ENCODE data around the gene CPA1.

CPA1 gene

GRCh38 chr7:130409067-130409711, 28.9 kb downstream of the CPA1 start:
- H3K4me1 ChIP-seq (ENCODE audit: control insufficient read depth, low read depth, low read length), result no peaks in the 10 kb centered on the region
- no peak overlapping the region for H3K4me3 ChIP-seq (ENCODE audit: low read length)
- H3K36me3 ChIP-seq (ENCODE audit: control insufficient read depth, low read depth, low read length), result no peaks in the 10 kb centered on the region
- H3K9me3 ChIP-seq (ENCODE audit: control insufficient read depth, low read depth, low read length), result no peaks in the 10 kb centered on the region
- H3K27ac ChIP-seq (ENCODE audit: low read length), result no peak overlapping the region
- H3K9ac ChIP-seq (ENCODE audit: low read length), result no peak overlapping the region
- H3K27me3 ChIP-seq (ENCODE audit: control insufficient read depth, insufficient read depth, low read length), result no peaks in the 10 kb centered on the region

DNA sequence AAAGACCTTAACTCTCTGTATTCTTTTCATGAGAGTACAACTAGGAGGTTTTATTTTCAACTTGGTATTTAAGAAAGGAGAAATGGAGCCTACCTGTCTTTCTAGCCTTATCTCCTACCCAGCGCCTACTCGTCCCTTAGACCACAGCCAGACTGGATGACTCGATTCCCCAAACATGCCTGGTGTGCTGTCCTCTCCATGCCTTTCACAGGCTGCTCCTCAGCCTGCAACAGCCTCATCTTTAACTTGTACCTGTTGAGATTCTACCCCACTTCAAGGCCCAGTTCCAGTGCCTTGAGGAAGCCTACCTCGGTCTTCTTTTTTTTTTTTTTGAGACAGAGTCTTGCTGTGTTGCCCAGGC, 29.4 kb downstream of the CPA1 start:
- H3K27me3 ChIP-seq (ENCODE audit: control insufficient read depth, insufficient read depth, low read length), result no peaks in the 10 kb centered on the region
- H3K9ac ChIP-seq (ENCODE audit: low read length), result no peak overlapping the region
- H3K4me1 ChIP-seq (ENCODE audit: control insufficient read depth, low read depth, low read length), result no peaks in the 10 kb centered on the region

GRCh38 chr7:130410868-130411541, 30.7 kb downstream of the CPA1 start:
- H3K27ac ChIP-seq (ENCODE audit: low read length), result no peak overlapping the region
- no peaks in the 10 kb centered on the region for H3K36me3 ChIP-seq (ENCODE audit: control insufficient read depth, low read depth, low read length)
- no peak overlapping the region for H3K9ac ChIP-seq (ENCODE audit: low read length)
- no peaks in the 10 kb centered on the region for H3K27me3 ChIP-seq (ENCODE audit: control insufficient read depth, insufficient read depth, low read length)
- no peaks in the 10 kb centered on the region for H3K4me1 ChIP-seq (ENCODE audit: control insufficient read depth, low read depth, low read length)
- H3K9me3 ChIP-seq (ENCODE audit: control insufficient read depth, low read depth, low read length), result no peaks in the 10 kb centered on the region
- no peak overlapping the region for H3K4me3 ChIP-seq (ENCODE audit: low read length)

More for the DNA sequence above, 29.4 kb downstream of the CPA1 start:
- H3K4me3 ChIP-seq (ENCODE audit: low read length), result no peak overlapping the region
- no peaks in the 10 kb centered on the region for H3K36me3 ChIP-seq (ENCODE audit: control insufficient read depth, low read depth, low read length)
- no peaks in the 10 kb centered on the region for H3K9me3 ChIP-seq (ENCODE audit: control insufficient read depth, low read depth, low read length)
- no peak overlapping the region for H3K27ac ChIP-seq (ENCODE audit: low read length)

DNA sequence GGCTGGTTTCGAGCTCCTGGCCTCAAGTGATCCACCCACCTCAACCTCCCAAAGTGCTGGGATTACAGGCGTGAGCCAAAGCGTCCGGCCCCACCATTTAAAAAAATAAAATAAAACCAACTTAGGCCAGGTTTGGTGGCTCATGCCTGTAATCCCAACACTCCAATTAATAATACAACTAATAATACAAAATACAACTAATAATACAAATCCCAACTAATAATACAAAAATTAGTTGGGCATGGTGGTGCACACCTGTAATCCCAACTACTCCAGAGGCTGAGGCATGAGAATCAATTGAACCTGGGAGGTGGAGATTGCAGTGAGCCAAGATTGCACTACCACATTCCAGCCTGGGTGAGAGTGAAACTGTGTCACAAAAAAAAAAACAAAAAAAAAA, 32.9 kb downstream of the CPA1 start:
- Histone ChIP-seq H3K27me3 (ENCODE audit: control insufficient read depth, insufficient read depth, low read length) (no peaks in the 10 kb centered on the region), H3K4me1 (ENCODE audit: control insufficient read depth, low read depth, low read length) (no peaks in the 10 kb centered on the region), H3K27ac (ENCODE audit: low read length) (no peak overlapping the region), H3K4me3 (ENCODE audit: low read length) (no peak overlapping the region), H3K36me3 (ENCODE audit: control insufficient read depth, low read depth, low read length) (no peaks in the 10 kb centered on the region), H3K9ac (ENCODE audit: low read length) (no peak overlapping the region), H3K9me3 (ENCODE audit: control insufficient read depth, low read depth, low read length) (no peaks in the 10 kb centered on the region)

DNA sequence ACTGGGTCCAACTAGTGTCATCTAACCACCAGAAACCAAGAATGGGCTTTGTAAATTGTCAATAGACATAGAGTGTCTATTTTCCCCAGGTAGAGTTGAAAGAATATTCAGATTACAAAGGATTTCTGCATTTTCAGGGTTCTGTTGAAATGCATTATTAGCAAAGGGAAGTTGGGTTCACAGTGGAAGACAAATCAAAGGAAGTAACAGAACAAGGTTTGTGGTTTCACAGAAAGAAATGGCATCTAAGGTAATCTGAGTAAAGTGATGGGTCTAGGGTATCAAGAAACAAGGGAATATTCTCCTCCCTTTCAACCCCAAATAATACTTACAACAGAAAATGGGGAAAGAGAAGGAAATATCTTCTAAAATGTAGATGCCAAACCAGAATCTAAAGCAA, 34.7 kb downstream of the CPA1 start:
- H3K36me3 ChIP-seq (ENCODE audit: control insufficient read depth, low read depth, low read length), result no peaks in the 10 kb centered on the region
- no peaks in the 10 kb centered on the region for H3K27me3 ChIP-seq (ENCODE audit: control insufficient read depth, insufficient read depth, low read length)
- H3K27ac ChIP-seq (ENCODE audit: low read length), result no peak overlapping the region
- no peaks in the 10 kb centered on the region for H3K9me3 ChIP-seq (ENCODE audit: control insufficient read depth, low read depth, low read length)
- H3K9ac ChIP-seq (ENCODE audit: low read length), result no peak overlapping the region
- H3K4me1 ChIP-seq (ENCODE audit: control insufficient read depth, low read depth, low read length), result peaks cover 6% of the 10 kb centered on the region
- H3K4me3 ChIP-seq (ENCODE audit: low read length), result no peak overlapping the region

GRCh38 chr7:130417213-130417612, 36.9 kb downstream of the CPA1 start:
- no peak overlapping the region for H3K4me3 ChIP-seq (ENCODE audit: low read length)
- no peak overlapping the region for H3K9ac ChIP-seq (ENCODE audit: low read length)
- H3K27ac ChIP-seq (ENCODE audit: low read length), result no peak overlapping the region
- H3K9me3 ChIP-seq (ENCODE audit: control insufficient read depth, low read depth, low read length), result no peaks in the 10 kb centered on the region
- peaks cover 18% of the 10 kb centered on the region for H3K4me1 ChIP-seq (ENCODE audit: control insufficient read depth, low read depth, low read length)
- no peaks in the 10 kb centered on the region for H3K27me3 ChIP-seq (ENCODE audit: control insufficient read depth, insufficient read depth, low read length)
- no peaks in the 10 kb centered on the region for H3K36me3 ChIP-seq (ENCODE audit: control insufficient read depth, low read depth, low read length)

DNA sequence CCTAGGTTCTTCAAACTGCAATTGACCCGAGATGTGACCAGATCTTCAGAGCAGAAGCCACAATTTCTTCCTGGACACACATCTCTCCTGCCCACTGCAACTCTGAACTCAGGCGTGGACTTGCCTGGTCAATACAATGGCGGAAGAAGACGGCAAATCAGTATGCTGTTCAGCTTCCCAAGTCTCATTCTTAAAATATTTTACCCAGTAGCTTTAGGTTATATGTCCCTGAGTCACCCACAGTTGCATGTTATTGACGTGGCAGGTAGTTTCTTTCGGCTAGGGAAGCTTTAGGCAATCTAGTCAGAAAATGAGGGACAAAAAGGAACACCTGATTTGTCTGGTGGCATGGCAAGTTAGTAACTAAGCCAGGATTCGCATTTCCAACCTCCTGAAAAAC, 38.0 kb downstream of the CPA1 start:
- Histone ChIP-seq H3K36me3 (ENCODE audit: control insufficient read depth, low read depth, low read length) (no peaks in the 10 kb centered on the region), H3K27ac (ENCODE audit: low read length) (no peak overlapping the region), H3K4me1 (ENCODE audit: control insufficient read depth, low read depth, low read length) (peaks cover 18% of the 10 kb centered on the region), H3K4me3 (ENCODE audit: low read length) (no peak overlapping the region), H3K9ac (ENCODE audit: low read length) (no peak overlapping the region), H3K9me3 (ENCODE audit: control insufficient read depth, low read depth, low read length) (no peaks in the 10 kb centered on the region), H3K27me3 (ENCODE audit: control insufficient read depth, insufficient read depth, low read length) (no peaks in the 10 kb centered on the region)

GRCh38 chr7:130419658-130420057, 39.4 kb downstream of the CPA1 start:
- Histone ChIP-seq H3K27ac (ENCODE audit: low read length) (no peak overlapping the region), H3K36me3 (ENCODE audit: control insufficient read depth, low read depth, low read length) (no peaks in the 10 kb centered on the region), H3K9ac (ENCODE audit: low read length) (no peak overlapping the region), H3K9me3 (ENCODE audit: control insufficient read depth, low read depth, low read length) (no peaks in the 10 kb centered on the region), H3K4me1 (ENCODE audit: control insufficient read depth, low read depth, low read length) (peaks cover 18% of the 10 kb centered on the region), H3K4me3 (ENCODE audit: low read length) (no peak overlapping the region), H3K27me3 (ENCODE audit: control insufficient read depth, insufficient read depth, low read length) (no peaks in the 10 kb centered on the region)

DNA sequence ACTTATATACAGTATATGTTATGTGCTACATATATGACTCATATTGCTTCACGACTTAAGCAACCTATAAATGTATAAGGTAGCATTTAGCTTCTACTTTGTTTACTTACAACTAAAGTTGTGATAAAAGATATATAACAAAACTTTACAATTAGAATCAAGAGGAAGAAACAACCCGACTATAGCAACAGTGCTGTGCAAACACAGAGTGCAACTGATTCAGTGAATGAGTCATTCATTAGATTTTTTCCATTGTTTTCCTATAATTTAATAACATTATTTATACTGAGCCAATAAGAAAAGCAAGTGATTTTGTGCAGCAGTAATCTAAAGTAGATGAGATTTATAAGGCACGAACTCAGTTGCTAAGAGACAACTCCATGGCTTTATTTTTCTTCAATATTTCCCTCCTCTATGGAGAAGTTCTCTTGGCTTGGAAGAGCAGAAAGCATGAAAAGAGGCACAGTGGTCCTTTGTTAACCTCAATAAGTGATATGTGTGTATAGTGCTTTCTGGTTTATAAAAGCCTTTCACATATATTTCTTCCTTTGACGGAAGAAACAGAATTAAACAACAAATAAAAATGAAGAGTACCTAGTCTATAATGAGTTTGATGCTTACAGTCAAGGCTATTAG, 40.8 kb downstream of the CPA1 start:
- H3K36me3 ChIP-seq (ENCODE audit: control insufficient read depth, low read depth, low read length), result no peaks in the 10 kb centered on the region
- no peak overlapping the region for H3K27ac ChIP-seq (ENCODE audit: low read length)
- H3K27me3 ChIP-seq (ENCODE audit: control insufficient read depth, insufficient read depth, low read length), result no peaks in the 10 kb centered on the region
- no peaks in the 10 kb centered on the region for H3K9me3 ChIP-seq (ENCODE audit: control insufficient read depth, low read depth, low read length)
- no peak overlapping the region for H3K4me3 ChIP-seq (ENCODE audit: low read length)
- H3K4me1 ChIP-seq (ENCODE audit: control insufficient read depth, low read depth, low read length), result peaks cover 18% of the 10 kb centered on the region
- no peak overlapping the region for H3K9ac ChIP-seq (ENCODE audit: low read length)

- Histone ChIP-seq H3K4me3 (ENCODE audit: low read length) (no peak overlapping the region), H3K4me1 (ENCODE audit: control insufficient read depth, low read depth, low read length) (peaks cover 18% of the 10 kb centered on the region), H3K9me3 (ENCODE audit: control insufficient read depth, low read depth, low read length) (no peaks in the 10 kb centered on the region), H3K27ac (ENCODE audit: low read length) (no peak overlapping the region), H3K9ac (ENCODE audit: low read length) (no peak overlapping the region), H3K36me3 (ENCODE audit: control insufficient read depth, low read depth, low read length) (no peaks in the 10 kb centered on the region), H3K27me3 (ENCODE audit: control insufficient read depth, insufficient read depth, low read length) (no peaks in the 10 kb centered on the region)
Measured at GRCh38 chr7:130421684-130422083, 41.4 kb downstream of the CPA1 start.

GRCh38 chr7:130423501-130424037, 43.3 kb downstream of the CPA1 start:
- Histone ChIP-seq H3K9me3 (ENCODE audit: control insufficient read depth, low read depth, low read length) (no peaks in the 10 kb centered on the region), H3K36me3 (ENCODE audit: control insufficient read depth, low read depth, low read length) (no peaks in the 10 kb centered on the region), H3K27ac (ENCODE audit: low read length) (no peak overlapping the region), H3K27me3 (ENCODE audit: control insufficient read depth, insufficient read depth, low read length) (no peaks in the 10 kb centered on the region), H3K4me1 (ENCODE audit: control insufficient read depth, low read depth, low read length) (peaks cover 18% of the 10 kb centered on the region), H3K9ac (ENCODE audit: low read length) (no peak overlapping the region), H3K4me3 (ENCODE audit: low read length) (no peak overlapping the region)

Data from iPS-18a (cell line).